ENCODE data around the gene ERN1. TPM values are rescaled to one million over a fixed set of nuclear protein-coding genes. Genes with fewer than 3 reads are reported as not detected.

Gene ERN1
- total and polyA plus RNA-seq, 2 of the 13 experiments (the other 11 are each of a cell fraction or from before 2014, with no cell fraction given): 6.0 to 12.7 TPM

- TF ChIP-seq CREB1 (IDR thresholded peaks at IDR 0.05): no peak
- TF ChIP-seq CREB1 (CRISPR knock-in tag; IDR thresholded peaks at IDR 0.05): peak; percentile 21
- no peak for TF ChIP-seq DNMT1 (CRISPR knock-in tag; IDR thresholded peaks at IDR 0.05)
- no peak for TF ChIP-seq SNAPC4 (CRISPR knock-in tag; IDR thresholded peaks at IDR 0.05)
- TF ChIP-seq TBX2 (CRISPR knock-in tag; IDR thresholded peaks at IDR 0.05; ENCODE audit: borderline replicate concordance): peak; percentile 90
- TF ChIP-seq ATF2 (CRISPR knock-in tag; IDR thresholded peaks at IDR 0.05): peak; percentile 91
- TF ChIP-seq ISL2 (CRISPR knock-in tag; IDR thresholded peaks at IDR 0.05): peak; percentile 84
- no peak for TF ChIP-seq NONO (IDR thresholded peaks at IDR 0.05)
- peak; percentile 54; the same call in 1 of the 2 replicates for TF ChIP-seq NONO (CRISPR knock-in tag; conservative IDR thresholded peaks at IDR 0.05)
- TF ChIP-seq ZSCAN9 (CRISPR knock-in tag; IDR thresholded peaks at IDR 0.05; ENCODE audit: borderline replicate concordance): peak; percentile 88
- TF ChIP-seq RARG (CRISPR knock-in tag; IDR thresholded peaks at IDR 0.05; ENCODE audit: low read depth): no peak
- peak; percentile 59; the same call in 1 of the 2 replicates for TF ChIP-seq HOXA5 (CRISPR knock-in tag; IDR thresholded peaks at IDR 0.05)
- peak; percentile 47; the same call in 1 of the 2 replicates for TF ChIP-seq ZFP36L1 (CRISPR knock-in tag; IDR thresholded peaks at IDR 0.05)
- no peak for TF ChIP-seq NFIB (CRISPR knock-in tag; IDR thresholded peaks at IDR 0.05; ENCODE audit: borderline replicate concordance)
- TF ChIP-seq FOXM1 (CRISPR knock-in tag; IDR thresholded peaks at IDR 0.05): no peak
- TF ChIP-seq GPN1 (CRISPR knock-in tag; IDR thresholded peaks at IDR 0.05; ENCODE audit: borderline replicate concordance): no peak
- 0 out of 2 replicates have a peak, but pooled peaks have one; percentile 32 for TF ChIP-seq RELA (CRISPR knock-in tag; IDR thresholded peaks at IDR 0.05)
- no peak for TF ChIP-seq FOSL1 (CRISPR knock-in tag; IDR thresholded peaks at IDR 0.05; ENCODE audit: borderline replicate concordance)
- peak; percentile 83 for TF ChIP-seq MED1 (CRISPR knock-in tag; IDR thresholded peaks at IDR 0.05)
- no peak for TF ChIP-seq TAF15 (IDR thresholded peaks at IDR 0.05; ENCODE audit: low read depth, low read length, poor library complexity, severe bottlenecking)
- TF ChIP-seq U2AF2 (IDR thresholded peaks at IDR 0.05; ENCODE audit: low read depth, low read length): no peak
- TF ChIP-seq ZNF451 (CRISPR knock-in tag; IDR thresholded peaks at IDR 0.05): no peak
- TF ChIP-seq SOX6 (IDR thresholded peaks at IDR 0.05): no peak
- TF ChIP-seq SOX6 (CRISPR knock-in tag; IDR thresholded peaks at IDR 0.05): peak; percentile 90
- peak; percentile 26; the same call in 1 of the 2 replicates for TF ChIP-seq SMC3 (IDR thresholded peaks at IDR 0.05; ENCODE audit: low read length)
Observed at GRCh38 chr17:64074704-64075426, 55.1 kb downstream of the ERN1 start (continued).

Measured in HepG2 (cell line).